ENCODE data around the gene ATP8B2.

Gene ATP8B2

DNA sequence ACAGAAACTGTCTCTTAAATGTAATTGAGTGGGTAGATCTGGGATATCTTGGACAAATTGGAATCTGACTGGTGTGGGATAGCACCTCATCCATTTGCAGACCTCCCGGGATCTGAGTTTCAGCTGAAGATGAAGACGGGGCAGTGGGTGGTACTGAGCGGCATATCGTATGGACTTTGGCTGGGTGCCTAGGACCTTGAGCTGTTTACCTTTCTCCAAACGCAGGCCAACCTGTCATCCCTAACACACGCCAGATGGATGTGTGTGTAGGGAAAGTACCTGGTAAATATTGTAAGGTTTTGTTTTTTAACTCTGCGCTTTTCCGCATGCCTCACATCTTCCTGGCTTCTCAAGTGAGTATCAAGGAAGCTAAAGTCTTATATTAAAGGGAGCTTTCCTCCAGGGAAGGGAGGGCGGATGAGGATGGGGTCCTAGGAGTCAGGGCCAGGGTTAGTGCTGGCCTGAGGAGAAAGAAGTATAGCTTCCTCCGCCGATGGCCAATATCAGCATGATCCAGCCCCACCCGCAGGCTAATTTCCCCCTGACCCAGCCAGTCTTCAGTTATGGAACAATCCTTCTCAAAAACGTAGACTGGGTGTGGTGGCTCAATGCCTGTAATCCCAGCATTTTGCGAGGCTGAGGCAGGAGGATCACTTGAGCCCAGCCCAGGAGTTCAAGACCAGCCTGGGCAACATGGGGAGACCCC, 26.2 kb downstream of the ATP8B2 start:
- Mint-ChIP-seq H3K36me3 (ENCODE audit: low read depth) (peaks cover 23% of the 10 kb centered on the region), H3K4me3 (peak overlapping the region in 1 of 3 experiments; percentile 15), H3K4me1 (peaks cover 29% of the 10 kb centered on the region), H3K27ac (no peak overlapping the region), H3K9me3 (no peaks in the 10 kb centered on the region), H3K27me3 (ENCODE audit: low read depth) (peaks cover 20% of the 10 kb centered on the region)
- TF ChIP-seq, protein P1, sequence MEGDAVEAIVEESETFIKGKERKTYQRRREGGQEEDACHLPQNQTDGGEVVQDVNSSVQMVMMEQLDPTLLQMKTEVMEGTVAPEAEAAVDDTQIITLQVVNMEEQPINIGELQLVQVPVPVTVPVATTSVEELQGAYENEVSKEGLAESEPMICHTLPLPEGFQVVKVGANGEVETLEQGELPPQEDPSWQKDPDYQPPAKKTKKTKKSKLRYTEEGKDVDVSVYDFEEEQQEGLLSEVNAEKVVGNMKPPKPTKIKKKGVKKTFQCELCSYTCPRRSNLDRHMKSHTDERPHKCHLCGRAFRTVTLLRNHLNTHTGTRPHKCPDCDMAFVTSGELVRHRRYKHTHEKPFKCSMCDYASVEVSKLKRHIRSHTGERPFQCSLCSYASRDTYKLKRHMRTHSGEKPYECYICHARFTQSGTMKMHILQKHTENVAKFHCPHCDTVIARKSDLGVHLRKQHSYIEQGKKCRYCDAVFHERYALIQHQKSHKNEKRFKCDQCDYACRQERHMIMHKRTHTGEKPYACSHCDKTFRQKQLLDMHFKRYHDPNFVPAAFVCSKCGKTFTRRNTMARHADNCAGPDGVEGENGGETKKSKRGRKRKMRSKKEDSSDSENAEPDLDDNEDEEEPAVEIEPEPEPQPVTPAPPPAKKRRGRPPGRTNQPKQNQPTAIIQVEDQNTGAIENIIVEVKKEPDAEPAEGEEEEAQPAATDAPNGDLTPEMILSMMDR (IDR thresholded peaks at IDR 0.05; ENCODE audit: unreplicated experiment in 3 of 3), result no peak

DNA sequence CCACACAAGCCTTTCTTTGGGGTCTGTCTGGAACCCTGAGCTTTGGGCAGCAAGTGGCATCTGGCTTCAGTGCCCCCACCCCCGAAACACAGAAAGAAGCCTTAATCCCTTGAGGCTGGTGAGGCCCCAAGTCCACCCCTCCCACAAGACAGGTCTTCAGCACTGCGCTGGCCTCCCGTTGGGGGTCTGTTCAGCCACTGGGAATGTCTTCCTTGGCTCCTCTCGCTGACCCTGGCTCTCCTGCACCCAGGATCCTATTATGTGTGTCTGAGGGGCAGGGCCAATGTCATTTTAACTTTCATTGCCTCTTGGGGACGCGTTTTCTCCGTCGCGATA, 26.9 kb downstream of the ATP8B2 start:
- Mint-ChIP-seq H3K27ac (no peak overlapping the region), H3K27me3 (ENCODE audit: low read depth) (peaks cover 23% of the 10 kb centered on the region), H3K4me3 (peak overlapping the region; percentile 82 to 84 (median 83))

DNA sequence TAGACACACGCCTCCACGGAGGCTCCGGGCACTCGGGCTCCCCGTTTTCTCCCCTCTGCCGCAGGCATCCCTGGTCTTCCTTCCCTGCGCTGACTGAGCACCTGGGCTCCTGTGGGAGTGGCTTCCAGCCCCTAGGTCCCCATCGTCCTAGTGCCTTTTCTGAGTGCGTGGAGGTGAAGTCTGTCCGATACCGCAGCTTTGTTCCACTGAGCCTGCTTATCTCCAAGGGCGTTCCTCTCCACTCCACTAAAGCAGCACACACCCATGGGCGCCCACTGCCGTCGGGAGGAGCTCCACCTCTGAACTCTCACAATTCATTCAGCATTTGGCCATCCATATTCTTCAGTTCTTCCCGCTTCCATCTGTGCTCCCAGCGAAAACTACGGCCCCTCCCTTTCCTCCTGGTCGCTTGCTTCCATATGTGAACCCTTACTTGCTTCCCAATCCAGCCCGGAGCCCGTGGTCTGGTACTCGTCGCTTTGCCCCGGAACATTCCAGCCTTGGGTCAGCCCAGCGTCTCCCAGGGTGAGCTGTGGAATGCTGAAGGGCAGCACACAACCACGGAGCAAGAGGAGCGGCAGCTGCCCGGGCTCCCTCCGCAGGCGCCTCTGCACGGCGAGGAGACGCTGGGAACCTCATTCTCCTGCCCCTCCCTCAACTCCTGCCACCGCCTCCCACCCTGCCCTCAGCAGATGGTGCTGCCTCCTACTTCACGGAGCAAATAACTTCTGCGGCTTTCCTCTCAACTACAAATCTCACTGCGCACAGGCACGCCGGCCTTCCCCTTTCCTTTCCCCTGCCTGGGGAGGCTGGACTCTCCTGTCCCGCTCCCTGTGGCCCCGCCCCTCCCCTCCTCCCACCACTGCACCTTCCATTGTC, 27.5 kb downstream of the ATP8B2 start:
- TF ChIP-seq, protein P1 (IDR thresholded peaks at IDR 0.05; ENCODE audit: unreplicated experiment in 3 of 3), result no peak
- Mint-ChIP-seq H3K36me3 (ENCODE audit: low read depth) (peaks cover 13% of the 10 kb centered on the region), H3K4me3 (peak overlapping the region; percentile 82 to 84 (median 83))

More for the DNA sequence above, 26.9 kb downstream of the ATP8B2 start:
- no peaks in the 10 kb centered on the region for H3K9me3 Mint-ChIP-seq
- peaks cover 18% of the 10 kb centered on the region for H3K36me3 Mint-ChIP-seq (ENCODE audit: low read depth)
- TF ChIP-seq, protein P1 (IDR thresholded peaks at IDR 0.05; ENCODE audit: unreplicated experiment in 3 of 3), result no peak
- peaks cover 29% of the 10 kb centered on the region for H3K4me1 Mint-ChIP-seq

DNA sequence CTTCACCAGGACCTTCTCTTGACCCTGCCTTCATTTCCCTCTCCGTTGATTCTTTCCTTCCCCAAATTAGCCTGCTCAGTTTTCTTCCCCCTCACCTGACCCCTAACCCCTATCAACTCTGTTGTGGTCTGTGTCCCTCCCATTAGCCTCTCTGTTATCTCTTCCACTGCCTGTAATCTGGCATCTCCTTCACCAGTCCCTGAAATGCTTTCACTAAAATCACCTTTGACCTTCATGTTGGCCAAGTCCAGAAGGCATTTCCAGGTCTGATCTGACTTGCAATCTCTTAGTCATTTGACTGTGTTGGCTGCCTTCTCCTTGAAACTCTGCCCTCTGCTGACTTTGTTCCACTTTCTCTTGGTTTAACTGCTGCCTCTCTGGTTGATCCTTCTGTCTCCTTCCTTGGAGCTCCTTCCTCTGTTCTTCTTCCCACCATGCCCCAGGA, 28.2 kb downstream of the ATP8B2 start:
- H3K4me1 Mint-ChIP-seq, result peaks cover 29% of the 10 kb centered on the region
- H3K9me3 Mint-ChIP-seq, result no peaks in the 10 kb centered on the region
- TF ChIP-seq, protein P1 (IDR thresholded peaks at IDR 0.05; ENCODE audit: unreplicated experiment in 3 of 3), result no peak
- peaks cover 9% of the 10 kb centered on the region for H3K36me3 Mint-ChIP-seq (ENCODE audit: low read depth)
- peaks cover 30% of the 10 kb centered on the region for H3K27me3 Mint-ChIP-seq (ENCODE audit: low read depth)
- H3K4me3 Mint-ChIP-seq, result peak overlapping the region; percentile 82 to 84 (median 83)
- peak overlapping the region in 1 of 3 experiments; percentile 63 for H3K27ac Mint-ChIP-seq

More for the DNA sequence above, 27.5 kb downstream of the ATP8B2 start:
- peaks cover 23% of the 10 kb centered on the region for H3K27me3 Mint-ChIP-seq (ENCODE audit: low read depth)
- H3K27ac Mint-ChIP-seq, result peak overlapping the region; percentile 2 to 63 (median 20)
- no peaks in the 10 kb centered on the region for H3K9me3 Mint-ChIP-seq
- peaks cover 29% of the 10 kb centered on the region for H3K4me1 Mint-ChIP-seq

DNA sequence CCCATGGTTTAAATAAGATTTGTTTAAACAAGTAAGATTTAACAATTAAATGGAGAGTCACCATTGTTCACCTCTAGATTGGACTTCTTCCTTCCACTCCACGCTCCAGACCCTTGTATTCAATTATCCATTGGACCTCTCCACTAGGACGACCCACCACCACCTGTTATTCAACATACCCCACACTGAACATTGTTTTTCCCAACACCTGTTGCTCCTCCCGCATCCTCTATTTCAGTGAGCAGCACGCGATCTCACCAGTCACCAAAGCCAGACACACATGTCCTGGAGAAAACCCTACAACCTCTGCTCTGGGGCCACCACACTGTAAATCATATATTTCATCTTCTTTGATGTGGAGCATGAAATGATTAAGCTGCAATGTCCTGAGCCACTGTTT, 28.6 kb downstream of the ATP8B2 start:
- H3K4me3 Mint-ChIP-seq, result peak overlapping the region; percentile 82 to 84 (median 83)
- H3K4me1 Mint-ChIP-seq, result peaks cover 29% of the 10 kb centered on the region
- peaks cover 6% of the 10 kb centered on the region for H3K36me3 Mint-ChIP-seq (ENCODE audit: low read depth)
- H3K9me3 Mint-ChIP-seq, result no peaks in the 10 kb centered on the region
- peak overlapping the region in 1 of 3 experiments; percentile 63 for H3K27ac Mint-ChIP-seq
- H3K27me3 Mint-ChIP-seq (ENCODE audit: low read depth), result peaks cover 30% of the 10 kb centered on the region
- TF ChIP-seq, protein P1 (IDR thresholded peaks at IDR 0.05; ENCODE audit: unreplicated experiment in 3 of 3), result no peak

Measured in nephron (organoid).